CD14-positive monocyte (primary cell): ENCODE measurements around the gene CCDC88C. TPM values are rescaled to one million over a fixed set of nuclear protein-coding genes. Genes with fewer than 3 reads are reported as not detected.

Source experiments
- DNase-seq, 3 donors: peaks; one replicate each; pipeline ENCODE4 v3.0.0-alpha.2; 2011 to 2022
- H2AFZ ChIP-seq: 2 replicates; pipeline ENCODE4 v1.6.0; 2012; ENCODE audit warnings: mild to moderate bottlenecking, low read depth, low read length, inconsistent platforms; ENCODE audit not compliant: insufficient read depth, poor library complexity, severe bottlenecking
- H3K27ac ChIP-seq, 2 donors: 1 replicate in 1 of 2; 2 replicates in 1 of 2; pipeline ENCODE4 v1.5.1; 2012 to 2013; ENCODE audit warnings: low read length in 2 of 2, control low read depth in 1 of 2, inconsistent platforms in 1 of 2, low read depth in 1 of 2, mild to moderate bottlenecking in 1 of 2
- H3K27me3 ChIP-seq, 2 donors: one replicate each; pipeline versions ENCODE4 v1.6.0 to v1.6.1; 2011 to 2013; ENCODE audit warnings: low read length in 2 of 2; ENCODE audit not compliant: control insufficient read depth in 2 of 2, insufficient read depth in 2 of 2
- H3K36me3 ChIP-seq, 2 donors: replicated peaks in 1 of 2; 1 replicate in 1 of 2; 2 replicates in 1 of 2; pipeline versions ENCODE4 v1.5.1 to v1.6.1; 2012 to 2013; ENCODE audit warnings: low read length in 2 of 2, control low read depth in 1 of 2, inconsistent platforms in 1 of 2, mild to moderate bottlenecking in 1 of 2; ENCODE audit not compliant: insufficient read depth in 2 of 2, control insufficient read depth in 1 of 2
- H3K4me1 ChIP-seq, 2 donors: 1 replicate in 1 of 2; 2 replicates in 1 of 2; pipeline versions ENCODE4 v1.5.1 to v1.6.1; 2012 to 2013; ENCODE audit warnings: low read length in 2 of 2, control low read depth in 1 of 2, inconsistent platforms in 1 of 2, mild to moderate bottlenecking in 1 of 2, moderate library complexity in 1 of 2; ENCODE audit not compliant: insufficient read depth in 2 of 2, control insufficient read depth in 1 of 2
- H3K4me2 ChIP-seq: replicated peaks from 2 replicates; pipeline ENCODE3; 2012; ENCODE audit warnings: low read length, moderate library complexity, mild to moderate bottlenecking; ENCODE audit not compliant: poor library complexity, severe bottlenecking; ENCODE audit errors: extremely low read depth
- H3K4me3 ChIP-seq, 3 experiments: fragments of 200-600 bp in 1 of 3; sonication (generic) in 1 of 3; replicated peaks in 1 of 3; 1 replicate in 2 of 3; 2 replicates in 1 of 3; pipeline ENCODE4 v1.5.1; 2011 to 2013; ENCODE audit warnings: low read length in 3 of 3, mild to moderate bottlenecking in 3 of 3, control low read depth in 2 of 3, low read depth in 2 of 3, inconsistent platforms in 1 of 3, moderate library complexity in 1 of 3
- H3K79me2 ChIP-seq: 2 replicates; pipeline ENCODE4 v1.6.0; 2012; ENCODE audit warnings: mild to moderate bottlenecking, control low read depth, inconsistent platforms, low read length, moderate library complexity; ENCODE audit not compliant: insufficient read depth
- H3K9ac ChIP-seq: 2 replicates; pipeline ENCODE4 v1.6.0; 2017; ENCODE audit warnings: low read length, mild to moderate bottlenecking; ENCODE audit not compliant: insufficient read depth, poor library complexity, severe bottlenecking
- H3K9me3 ChIP-seq, 2 donors: replicated peaks in 1 of 2; 1 replicate in 1 of 2; 2 replicates in 1 of 2; pipeline versions ENCODE4 v1.5.1 to v1.6.1; 2012 to 2013; ENCODE audit warnings: low read length in 2 of 2, control low read depth in 1 of 2; ENCODE audit not compliant: control insufficient read depth in 1 of 2, insufficient read depth in 1 of 2
- H4K20me1 ChIP-seq: 2 replicates; pipeline ENCODE4 v1.6.0; 2012; ENCODE audit warnings: mild to moderate bottlenecking, low read length, control low read depth, moderate library complexity; ENCODE audit not compliant: insufficient read depth
- H3K27ac Mint-ChIP-seq, 7 donors: one replicate each; pipeline ENCODE4 v1.8.0; 2020; ENCODE audit warnings: mild to moderate bottlenecking in 7 of 7, mixed read lengths in 7 of 7, moderate library complexity in 6 of 7, inconsistent platforms in 2 of 7
- H3K27me3 Mint-ChIP-seq, 3 donors: one replicate each; pipeline ENCODE4 v1.8.0; 2021 to 2022; ENCODE audit warnings: low read depth in 3 of 3, mild to moderate bottlenecking in 3 of 3, mixed read lengths in 3 of 3, moderate library complexity in 3 of 3, inconsistent platforms in 1 of 3
- H3K36me3 Mint-ChIP-seq, 2 donors: one replicate each; pipeline ENCODE4 v1.8.0; 2020; ENCODE audit warnings: mixed read lengths in 2 of 2, inconsistent platforms in 1 of 2, mild to moderate bottlenecking in 1 of 2
- H3K4me1 Mint-ChIP-seq: one replicate; pipeline ENCODE4 v1.8.0; 2020; ENCODE audit warnings: mild to moderate bottlenecking, mixed read lengths
- H3K4me3 Mint-ChIP-seq, 2 donors: one replicate each; pipeline ENCODE4 v1.8.0; 2020; ENCODE audit warnings: mild to moderate bottlenecking in 2 of 2, mixed read lengths in 2 of 2, moderate library complexity in 1 of 2
- H3K9me3 Mint-ChIP-seq, 7 donors: one replicate each; pipeline ENCODE4 v1.8.0; 2020 to 2022; ENCODE audit warnings: mixed read lengths in 7 of 7, mild to moderate bottlenecking in 6 of 7, moderate library complexity in 6 of 7, inconsistent platforms in 2 of 7
- CTCF ChIP-seq: fragments of 200-600 bp; IDR thresholded peaks from one replicate; pipeline ENCODE4 v1.8.0; 2022; ENCODE audit warnings: antibody characterized with exemption, mild to moderate bottlenecking
- WGBS: methylation state at CpG from one replicate; pipeline ENCODE4 v1.1.5; 2013; ENCODE audit warnings: missing lambda C conversion rate; ENCODE audit not compliant: insufficient coverage; 5-methylcytosine and 5-hydroxymethylcytosine counted together
- intact Hi-C, 2 donors: fragments of 100-400 bp; cut with micrococcal nuclease; formaldehyde crosslinking; loops; one replicate each; pipeline versions ENCODE4 v1.15.0 to v1.15.1; 2023
- polyA plus RNA-seq, 3 donors: library from polyadenylated mRNA; depleted of rRNA in 1 of 3; unstranded in 2 of 3; stranded (reverse) in 1 of 3; fragments of 300-500 nt in 2 of 3; fragments of >200 nt in 1 of 3; fragmentation: Illumina TruSeq in 2 of 3; gene quantifications; 1 replicate in 2 of 3; 2 replicates in 1 of 3; pipeline ENCODE4 v1.2.3, GENCODE V29; 2012 to 2021

The CCDC88C gene
- polyA plus RNA-seq, 3 donors: 11.6 to 69.7 (median 12.3) TPM

DNA sequence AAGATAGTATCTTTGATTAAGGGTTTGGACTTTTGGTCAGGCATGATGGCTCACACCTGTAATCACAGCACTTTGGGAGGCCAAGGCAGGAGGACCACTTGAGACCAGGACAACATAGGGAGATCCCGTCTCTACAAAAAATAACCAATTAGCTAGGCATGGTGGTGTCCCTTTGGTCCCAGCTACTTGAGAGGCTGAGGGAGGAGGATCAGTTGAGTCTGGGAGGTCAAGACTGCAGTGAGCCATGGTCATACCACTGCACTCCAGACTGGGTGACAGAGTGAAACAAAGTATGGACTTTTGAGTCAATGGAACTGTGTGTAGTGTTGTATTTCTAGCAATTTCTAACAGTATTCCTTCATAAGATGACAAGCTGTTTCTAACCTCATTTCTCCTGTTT is 38.7 kb upstream of the CCDC88C start:
- Histone ChIP-seq H3K9me3 (no peaks in the 10 kb centered on the region), H3K36me3 (peaks cover 56 to 71% of the 10 kb centered on the region in 2 donors), H3K79me2 (no peaks in the 10 kb centered on the region), H3K4me1 (no peaks in the 10 kb centered on the region), H2AFZ (no peak overlapping the region), H3K27me3 (no peaks in the 10 kb centered on the region), H3K4me2 (no peak overlapping the region), H3K4me3 (no peak overlapping the region), H4K20me1 (peaks cover 64% of the 10 kb centered on the region), H3K9ac (no peak overlapping the region), H3K27ac (no peak overlapping the region)
- peaks cover 58 to 63% of the 10 kb centered on the region in 2 donors for H3K36me3 Mint-ChIP-seq
- peak overlapping the region in 2 of 7 donors; percentile 40 to 70 for H3K27ac Mint-ChIP-seq
- no peaks in the 10 kb centered on the region for H3K9me3 Mint-ChIP-seq
- no CpG with 5 or more reads among the region's 1 CpG for whole genome bisulfite sequencing
- no peak for DNase-seq
- no peaks in the 10 kb centered on the region for H3K4me1 Mint-ChIP-seq
- TF ChIP-seq CTCF: no peak
- no peak overlapping the region for H3K4me3 Mint-ChIP-seq
- no peaks in the 10 kb centered on the region for H3K27me3 Mint-ChIP-seq
- intact Hi-C loops: no loop called here

DNA sequence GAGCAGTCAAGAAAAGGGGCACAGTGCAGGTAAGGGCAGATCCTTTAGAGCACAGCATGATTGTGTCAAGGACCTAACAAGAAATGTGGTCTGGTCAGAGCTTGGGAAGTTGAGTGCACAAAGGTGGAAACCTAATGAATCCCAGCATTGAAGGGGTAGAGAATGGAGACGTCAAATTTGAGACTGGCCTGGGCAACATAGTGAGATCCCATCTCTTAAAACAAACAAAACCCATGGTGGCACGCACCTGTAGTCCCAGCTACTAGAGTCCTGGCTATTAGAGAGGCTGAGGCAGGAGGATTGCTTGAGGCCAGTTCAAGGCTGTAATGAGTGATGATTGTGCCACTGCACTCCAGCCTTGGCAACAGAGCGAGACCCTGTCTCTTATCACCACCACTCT is 37.0 kb upstream of the CCDC88C start:
- Mint-ChIP-seq H3K27me3 (no peaks in the 10 kb centered on the region), H3K27ac (peak overlapping the region in 1 of 7 donors; percentile 3), H3K9me3 (peaks cover 0 to 2% (median 0%) of the 10 kb centered on the region in 7 donors), H3K4me1 (no peaks in the 10 kb centered on the region), H3K4me3 (no peak overlapping the region), H3K36me3 (peaks cover 43 to 46% of the 10 kb centered on the region in 2 donors)
- intact Hi-C loops: no loop called here
- H3K9ac ChIP-seq: no peak overlapping the region
- H3K36me3 ChIP-seq: peaks cover 39 to 54% of the 10 kb centered on the region in 2 donors
- H3K4me1 ChIP-seq: no peaks in the 10 kb centered on the region
- no peak for DNase-seq
- no peaks in the 10 kb centered on the region for H3K27me3 ChIP-seq
- TF ChIP-seq CTCF: no peak
- H4K20me1 ChIP-seq: peaks cover 47% of the 10 kb centered on the region
- H3K27ac ChIP-seq: no peak overlapping the region
- no peak overlapping the region for H3K4me2 ChIP-seq
- no peak overlapping the region for H3K4me3 ChIP-seq
- H3K79me2 ChIP-seq: no peaks in the 10 kb centered on the region
- no peaks in the 10 kb centered on the region for H3K9me3 ChIP-seq
- no peak overlapping the region for H2AFZ ChIP-seq
- WGBS: no CpG with 5 or more reads among the region's 3 CpGs
